Mesenteric fat pad (tissue), 1 donor: ENCODE results near the gene TREH. TPM values are rescaled to one million over a fixed set of nuclear protein-coding genes. Genes with fewer than 3 reads are reported as not detected.

Experiments
- DNase-seq: peaks from one replicate; pipeline ENCODE4 v3.0.0-alpha.2; 2020; ENCODE audit warnings: low spot score
- total RNA-seq: library from RNA; stranded (reverse); fragmentation: NEBNext Ultra II Directional; extraction: Animal tissue kit (Norgen Biotek cat#: 25700); gene quantifications from one replicate; pipeline ENCODE4 v1.2.1, GENCODE V29; 2021
- donor health status: DM: yes; HTN: yes; CAD: no.

The TREH gene
- total RNA-seq, 1 donor from 2014 or later, result not detected

DNA sequence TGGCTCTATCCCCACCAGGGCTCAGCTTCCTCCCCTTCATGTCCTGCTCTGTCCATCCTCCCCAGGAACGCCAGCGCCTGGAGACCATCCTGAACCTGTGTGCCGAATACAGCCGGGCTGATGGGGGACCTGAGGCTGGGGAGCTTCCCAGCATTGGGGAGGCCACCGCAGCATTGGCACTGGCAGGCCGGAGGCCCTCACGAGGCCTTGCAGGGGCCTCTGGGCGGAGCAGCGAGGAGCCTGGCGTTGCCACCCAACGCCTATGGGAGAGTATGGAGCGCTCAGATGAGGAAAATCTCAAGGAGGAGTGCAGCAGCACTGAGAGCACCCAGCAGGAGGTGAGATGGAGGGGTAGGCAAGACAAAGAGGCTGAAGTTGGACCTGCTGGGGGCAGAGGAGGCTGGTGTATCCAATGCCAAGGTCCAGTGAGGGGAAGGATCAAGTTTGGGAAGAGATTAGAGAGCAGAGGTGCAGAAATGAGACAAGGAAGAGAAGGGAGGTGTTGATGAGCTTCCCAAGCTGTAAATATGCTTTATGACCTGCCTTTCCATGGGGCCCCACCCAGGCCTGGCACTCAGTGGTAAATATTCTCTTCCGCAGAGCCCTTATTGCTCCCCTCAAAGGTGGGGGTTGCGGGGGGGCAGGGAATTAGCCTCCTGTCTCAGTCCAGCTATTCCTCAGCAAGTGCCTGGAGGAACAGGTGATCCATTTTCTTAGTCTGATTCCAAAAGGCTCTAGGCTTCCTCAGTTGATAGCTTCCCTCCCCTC is 48.1 kb downstream of the TREH start:
- DNase-seq, result no peak

DNA sequence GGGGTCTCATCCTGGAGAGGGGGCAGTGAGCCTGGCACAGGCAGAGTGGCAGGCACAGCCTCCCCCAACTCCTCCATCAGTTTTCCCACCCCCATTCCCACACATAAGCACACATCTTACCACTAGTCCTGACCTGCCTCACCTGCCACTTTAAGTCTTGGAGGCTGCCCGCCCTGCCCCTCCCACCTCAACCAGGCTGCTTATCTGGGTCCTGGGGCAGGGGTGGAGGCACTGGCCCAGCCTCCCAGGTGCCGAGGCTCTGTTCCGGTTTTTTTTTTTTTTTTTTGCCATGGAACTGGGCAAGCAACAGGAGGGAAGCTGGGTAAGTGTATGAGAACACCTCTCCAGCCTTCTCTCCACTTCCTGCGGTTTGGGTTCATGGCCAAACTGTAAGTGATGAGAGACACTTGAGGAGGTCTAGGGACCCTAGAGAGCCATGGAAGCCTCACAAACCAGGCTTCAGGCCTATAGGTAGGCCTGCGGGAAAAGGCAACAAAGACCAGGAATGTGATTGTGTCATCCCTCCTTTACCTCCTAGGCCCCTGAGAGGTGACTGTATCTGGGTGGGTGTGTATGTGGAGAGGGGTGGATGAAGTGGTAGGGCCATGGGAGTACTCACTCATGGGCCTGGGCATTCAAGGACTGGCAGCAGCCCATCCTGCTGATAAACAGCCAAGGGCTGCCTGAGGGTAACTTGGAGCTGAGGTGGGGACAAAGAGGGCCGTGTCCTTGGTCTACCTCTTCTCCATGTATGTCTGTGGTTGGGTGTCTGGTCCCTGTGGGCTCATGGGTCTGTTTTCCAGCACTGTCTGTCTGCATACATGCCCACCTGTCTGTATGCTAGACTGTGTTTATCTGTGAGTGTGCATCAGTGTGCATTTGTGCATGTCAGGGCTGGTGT is 49.4 kb downstream of the TREH start:
- DNase-seq, result no peak

DNA sequence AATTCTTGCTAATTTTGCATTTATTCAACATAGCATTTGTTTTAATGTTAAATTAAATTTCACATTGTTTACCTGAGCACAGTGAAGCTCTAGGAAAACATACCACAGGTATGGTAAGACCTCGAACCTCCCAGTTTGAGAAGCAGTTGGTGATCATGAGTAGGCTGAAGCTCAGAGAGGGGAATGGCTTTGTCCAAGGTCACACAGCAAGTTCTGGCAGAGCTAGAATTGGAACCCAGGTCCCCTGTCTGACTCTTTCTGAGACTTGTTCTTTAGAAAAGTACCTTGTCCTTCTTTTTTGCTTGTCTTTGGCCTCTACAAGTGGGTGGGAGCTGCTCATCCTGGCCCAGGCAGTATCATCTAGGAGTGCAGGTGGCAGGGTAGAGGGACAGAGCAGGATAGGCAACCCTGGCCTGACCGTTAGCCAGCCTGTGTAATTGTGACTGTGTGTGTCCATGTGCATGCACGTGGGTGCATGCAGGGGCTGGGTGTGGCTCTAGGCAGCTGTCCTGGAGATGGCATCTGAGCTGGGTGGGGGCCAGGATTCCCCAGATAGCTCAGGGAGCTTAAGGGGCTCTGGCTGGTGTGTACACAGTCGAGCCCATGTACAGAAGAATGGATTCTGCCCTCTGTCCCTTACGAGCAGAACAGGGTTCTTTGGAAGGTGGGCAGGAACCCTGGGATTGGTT is 50.4 kb downstream of the TREH start:
- no peak for DNase-seq

DNA sequence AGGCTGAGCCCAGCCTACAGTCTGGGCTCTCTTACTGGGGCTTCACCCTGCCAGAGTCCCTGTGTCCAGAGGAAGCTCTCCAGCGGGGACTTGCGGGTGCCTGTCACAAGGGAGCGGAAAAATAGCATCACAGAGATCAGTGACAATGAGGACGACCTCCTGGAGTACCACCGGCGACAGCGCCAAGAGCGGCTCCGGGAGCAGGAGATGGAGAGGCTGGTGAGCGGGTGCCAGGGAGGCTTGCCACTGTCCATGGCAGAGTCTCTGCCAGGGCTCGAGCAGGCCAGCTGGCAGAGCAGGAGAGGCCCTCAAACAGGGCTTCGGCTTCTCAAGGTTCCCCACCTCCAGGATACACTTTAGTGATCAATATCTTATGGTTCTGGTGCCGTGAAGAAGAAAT is 51.0 kb downstream of the TREH start:
- no peak for DNase-seq

DNA sequence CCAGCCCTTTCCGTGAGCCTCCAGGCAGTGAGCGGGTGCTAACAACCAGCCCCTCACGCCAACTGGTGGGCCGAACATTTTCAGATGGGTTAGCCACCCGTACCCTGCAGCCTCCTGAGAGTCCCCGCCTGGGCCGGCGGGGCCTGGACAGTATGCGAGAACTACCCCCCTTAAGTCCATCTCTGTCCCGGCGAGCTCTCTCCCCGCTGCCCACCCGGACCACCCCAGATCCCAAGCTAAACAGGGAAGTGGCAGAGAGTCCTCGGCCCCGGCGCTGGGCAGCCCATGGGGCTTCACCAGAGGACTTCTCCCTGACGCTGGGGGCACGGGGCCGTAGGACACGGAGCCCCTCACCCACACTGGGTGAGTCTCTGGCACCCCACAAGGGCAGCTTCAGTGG is 51.4 kb downstream of the TREH start:
- no peak for DNase-seq

DNA sequence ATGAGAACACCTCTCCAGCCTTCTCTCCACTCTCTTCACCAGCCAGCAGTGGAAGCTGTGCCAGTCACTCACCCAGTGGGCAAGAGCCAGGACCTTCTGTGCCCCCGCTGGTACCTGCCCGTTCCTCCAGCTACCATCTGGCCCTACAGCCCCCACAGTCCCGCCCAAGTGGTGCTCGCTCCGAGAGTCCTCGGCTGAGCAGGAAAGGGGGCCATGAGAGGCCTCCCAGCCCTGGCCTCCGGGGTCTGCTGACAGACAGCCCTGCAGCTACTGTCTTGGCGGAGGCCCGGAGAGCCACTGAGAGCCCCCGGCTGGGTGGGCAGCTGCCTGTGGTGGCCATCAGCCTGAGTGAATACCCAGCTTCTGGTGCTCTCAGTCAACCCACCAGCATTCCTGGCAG is 51.9 kb downstream of the TREH start:
- DNase-seq, result no peak

DNA sequence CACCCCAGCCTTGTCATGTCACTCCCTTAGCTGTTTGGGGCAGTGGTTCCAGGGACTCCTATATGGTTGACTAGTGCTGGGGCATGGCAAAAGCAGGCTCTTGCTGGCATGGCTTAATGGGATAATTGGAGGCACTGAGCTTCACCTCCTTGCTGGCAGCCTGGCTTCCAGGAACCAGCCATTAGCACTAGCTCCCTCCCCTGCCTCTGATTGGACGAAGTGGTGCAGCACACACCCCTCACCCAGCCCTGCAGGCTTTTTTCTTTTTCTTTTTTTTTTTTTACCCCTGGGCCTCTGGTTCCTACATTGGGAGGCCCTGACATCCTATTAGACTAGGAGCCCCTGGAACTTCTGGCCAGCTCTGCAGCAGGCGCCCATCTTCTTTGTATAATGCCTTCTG is 53.5 kb downstream of the TREH start:
- DNase-seq, result no peak

DNA sequence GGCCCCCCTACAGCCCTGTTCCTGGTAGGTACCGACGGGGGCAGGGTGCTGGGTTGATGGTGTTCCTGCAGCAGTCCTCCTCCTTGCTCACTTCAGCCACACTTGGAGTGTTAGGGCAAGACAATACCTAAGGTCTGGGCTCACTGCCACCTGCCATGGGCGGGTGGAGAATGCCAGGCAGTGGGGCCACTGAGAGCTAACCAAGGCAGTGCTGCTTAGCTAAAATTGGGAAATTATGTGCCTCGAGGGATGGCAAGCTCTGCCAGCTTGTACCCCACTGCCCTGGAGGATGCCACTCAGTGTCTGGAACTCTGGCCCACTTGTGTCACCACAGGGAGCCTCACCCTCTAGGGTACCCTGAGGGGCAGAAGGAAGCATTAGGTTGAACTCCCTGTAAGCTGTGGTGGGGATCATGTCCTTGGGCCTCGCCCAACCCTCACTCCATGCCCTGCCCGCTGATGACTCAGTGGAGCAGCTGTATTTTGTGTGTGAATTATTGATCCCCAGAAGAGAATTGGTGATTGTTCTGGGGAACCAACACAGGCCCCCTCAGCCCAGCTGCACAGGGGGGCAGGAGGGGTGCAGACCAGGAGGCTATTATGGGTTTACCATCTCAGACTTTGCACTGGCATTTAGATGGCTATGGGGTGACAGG is 54.3 kb downstream of the TREH start:
- no peak for DNase-seq

DNA sequence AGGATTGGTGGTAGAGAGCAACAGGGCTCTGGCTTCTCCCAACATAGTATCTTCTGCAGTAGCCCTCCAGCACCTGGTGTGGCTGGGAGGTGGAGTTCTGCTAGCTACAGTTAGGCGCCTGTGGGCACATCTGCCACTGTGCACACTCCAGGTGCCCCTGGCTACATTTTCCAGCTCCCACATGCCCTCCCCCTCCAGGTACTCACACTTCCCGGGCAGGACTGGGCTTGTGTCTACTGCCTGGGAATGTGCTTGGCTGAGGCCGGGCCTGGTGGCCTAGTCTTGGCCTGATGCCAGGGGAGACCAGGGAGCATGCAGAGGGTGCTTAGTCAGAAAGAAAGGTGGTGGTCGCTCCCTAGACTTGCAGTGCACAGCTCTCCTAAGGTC is 56.2 kb downstream of the TREH start:
- DNase-seq, result no peak

DNA sequence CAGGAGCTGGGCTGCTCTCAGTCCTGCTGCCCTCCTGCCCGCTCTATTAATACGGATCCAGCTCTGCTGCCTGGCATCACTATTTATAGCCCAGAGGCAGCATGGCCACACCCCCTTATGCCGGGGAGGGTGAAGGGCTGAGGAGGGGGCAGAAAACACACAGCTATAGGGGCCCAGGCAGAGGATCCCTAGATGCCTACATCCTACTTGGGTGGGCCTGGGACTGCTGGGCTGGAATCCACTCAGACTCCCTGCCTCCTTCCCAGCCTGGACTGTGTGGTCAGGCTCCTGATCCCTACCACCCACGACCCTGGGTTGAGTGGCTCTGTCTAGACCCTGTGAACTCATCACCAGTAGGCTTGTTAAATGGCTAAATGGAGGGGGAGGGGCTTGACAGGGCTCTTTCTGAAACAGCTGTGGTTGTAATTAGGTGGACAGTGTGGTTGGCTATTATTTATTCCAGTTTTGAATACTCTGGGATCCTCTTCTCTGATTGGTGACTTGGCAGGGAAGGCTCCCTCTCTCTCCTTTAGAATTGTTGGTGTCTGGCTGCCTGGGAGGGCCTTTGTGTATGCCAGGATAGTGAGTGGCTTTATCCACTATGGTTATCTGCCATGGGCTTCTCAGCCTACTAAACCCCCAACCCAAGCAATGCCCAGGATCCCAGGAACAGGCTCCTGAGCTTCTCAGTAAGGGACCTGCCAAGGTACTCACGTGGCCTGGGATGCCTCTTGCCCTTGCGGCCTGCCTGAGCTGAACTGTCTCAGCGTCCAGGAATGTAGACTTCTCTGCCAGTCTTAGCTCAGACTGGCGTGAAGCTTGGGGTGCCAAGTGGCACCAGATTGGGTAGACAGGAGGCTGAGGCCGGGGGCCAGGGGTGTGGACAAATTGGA is 56.8 kb downstream of the TREH start:
- no peak for DNase-seq

DNA sequence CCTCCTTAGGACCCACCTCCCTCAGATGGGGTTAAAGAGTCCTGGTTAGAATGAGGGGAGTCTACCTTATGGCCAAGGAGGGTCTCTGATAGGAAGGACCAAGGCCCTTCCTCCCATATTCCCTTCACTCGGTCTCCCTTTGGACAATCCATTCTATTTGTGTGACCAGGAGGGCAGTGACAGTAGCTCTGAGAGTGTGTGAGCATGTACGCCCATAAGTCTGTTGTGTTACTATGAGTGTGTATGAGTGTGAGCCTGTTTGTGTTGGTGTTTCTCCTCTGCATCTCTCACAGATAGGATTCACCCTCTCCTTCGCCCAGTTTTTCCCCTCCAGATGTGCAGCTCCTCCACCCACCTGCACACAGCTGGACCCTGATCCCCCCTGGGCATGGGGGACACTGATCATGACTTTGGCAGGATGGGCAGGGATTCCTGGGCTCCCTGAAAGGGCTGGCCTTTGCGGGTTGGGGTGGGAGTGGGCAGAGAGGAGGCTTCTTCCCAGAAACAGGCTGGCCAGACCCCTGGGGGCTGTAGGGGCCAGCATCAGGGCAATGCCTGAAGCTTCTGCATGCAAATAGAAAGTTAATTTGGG is 57.6 kb downstream of the TREH start:
- no peak for DNase-seq

DNA sequence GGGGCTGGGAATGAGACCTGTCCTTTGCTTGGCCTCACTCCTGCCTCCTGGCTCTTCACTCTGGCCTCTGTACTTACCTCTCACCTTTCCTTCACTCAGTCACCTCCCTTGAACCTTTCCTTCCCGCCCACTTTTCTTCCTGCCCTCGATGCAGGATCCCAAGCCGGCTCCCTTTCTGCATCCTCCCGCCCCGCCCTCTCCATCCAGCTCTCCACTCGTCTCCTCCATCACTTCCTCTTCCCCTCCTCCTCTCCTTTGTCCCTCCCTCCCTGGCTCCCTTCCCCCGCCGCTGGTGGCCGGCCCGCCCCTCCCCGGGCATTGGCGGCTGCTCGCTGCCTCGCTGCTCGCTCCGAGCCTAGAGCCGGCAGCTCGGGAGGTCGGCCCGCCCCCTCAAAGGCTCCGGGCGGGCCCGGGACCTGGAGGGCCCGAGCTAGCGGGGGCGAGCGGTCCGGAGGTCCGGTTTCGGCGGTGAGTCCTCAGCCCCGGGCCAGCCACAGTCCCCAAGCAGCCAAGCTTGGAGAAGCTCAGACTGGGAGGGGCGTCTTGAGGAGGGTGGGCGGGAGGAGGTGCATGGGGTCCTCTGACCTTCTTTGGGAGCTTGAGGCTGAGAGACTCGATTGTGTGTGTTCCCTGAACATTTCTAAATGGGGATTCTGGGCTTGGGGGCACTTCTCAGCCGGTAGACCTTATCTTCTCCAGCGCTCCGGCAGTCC is 58.2 kb downstream of the TREH start:
- DNase-seq, result no peak

DNA sequence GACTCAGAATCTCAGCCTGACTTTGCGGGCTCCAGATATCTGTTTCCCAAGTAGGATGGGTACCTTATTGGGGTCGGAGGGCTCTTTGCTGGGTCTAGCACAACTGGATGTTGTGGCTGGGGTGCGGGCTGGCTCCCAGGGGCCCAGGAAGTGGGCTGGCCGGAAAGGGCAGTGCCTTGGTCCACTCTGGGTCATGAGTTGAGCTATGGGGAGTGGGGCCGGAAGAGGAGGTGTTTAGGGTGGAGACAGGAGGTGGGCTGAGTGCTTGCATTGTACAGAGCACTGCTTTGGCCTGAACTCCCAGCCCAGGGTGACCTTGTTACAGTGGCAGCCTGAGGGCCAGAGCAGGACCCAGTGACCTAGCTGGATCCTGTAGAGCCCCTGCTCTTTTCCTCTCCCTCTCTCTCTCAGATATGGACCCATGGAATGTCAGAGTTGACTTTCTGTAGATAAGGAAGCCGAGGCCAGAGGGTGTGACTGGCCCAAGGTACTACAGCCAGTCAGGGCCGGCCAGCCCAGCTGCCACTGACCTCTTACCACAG is 58.9 kb downstream of the TREH start:
- no peak for DNase-seq

DNA sequence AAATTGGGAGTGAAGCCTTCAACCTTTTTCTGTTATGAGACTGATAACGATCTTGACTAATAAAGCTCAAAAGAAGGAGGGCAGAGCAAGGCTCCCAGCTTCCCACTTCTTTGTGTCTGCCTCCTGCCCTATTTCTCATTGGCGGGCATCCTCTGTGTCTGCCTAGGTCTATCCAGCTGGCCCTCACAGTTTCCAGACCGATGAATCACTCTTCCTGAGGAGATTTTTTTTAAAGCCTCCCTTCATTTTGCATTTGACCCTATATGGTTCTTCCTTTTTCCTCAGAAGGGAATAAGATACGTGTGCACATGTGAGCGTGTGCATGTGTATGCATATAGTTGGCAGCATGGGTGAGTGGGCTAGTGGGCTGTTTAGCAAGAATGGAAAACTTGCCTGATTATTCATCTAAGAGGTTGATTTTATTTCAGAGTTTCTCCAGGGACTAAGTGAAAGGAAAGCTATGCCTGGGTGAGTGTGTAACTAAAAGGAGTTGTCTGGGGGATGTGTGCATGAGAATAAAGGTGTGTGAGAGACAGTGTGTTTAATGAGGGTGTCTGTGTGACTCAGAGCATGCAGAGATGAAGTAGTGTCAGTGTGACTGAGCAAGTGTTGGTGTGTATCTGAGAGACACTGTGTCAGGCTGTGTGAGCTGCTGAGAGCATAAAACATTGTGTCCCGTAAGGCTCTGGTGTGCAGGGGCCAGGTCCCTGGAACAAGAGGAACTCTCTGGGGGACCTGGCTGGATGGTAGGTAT is 59.8 kb downstream of the TREH start:
- DNase-seq, result no peak

DNA sequence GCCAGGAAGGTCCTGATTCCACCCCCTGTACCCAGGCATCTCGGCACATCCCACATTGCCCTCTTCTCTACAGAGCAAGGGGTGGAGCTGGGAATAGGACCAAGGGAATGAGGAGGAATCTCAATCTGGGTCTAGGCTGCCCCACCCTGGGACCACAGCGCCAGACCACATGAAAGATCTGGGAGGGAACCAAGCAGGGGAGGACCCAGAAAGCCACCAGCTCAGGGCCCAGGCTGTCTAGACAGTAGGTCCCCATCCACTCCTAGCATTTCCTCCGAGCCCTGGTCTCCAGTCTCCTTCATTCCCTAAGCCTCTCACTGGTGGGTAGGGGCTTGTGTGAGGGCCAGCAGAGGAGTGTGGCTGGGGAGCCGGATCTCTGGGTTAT is 60.5 kb downstream of the TREH start:
- DNase-seq, result no peak

DNA sequence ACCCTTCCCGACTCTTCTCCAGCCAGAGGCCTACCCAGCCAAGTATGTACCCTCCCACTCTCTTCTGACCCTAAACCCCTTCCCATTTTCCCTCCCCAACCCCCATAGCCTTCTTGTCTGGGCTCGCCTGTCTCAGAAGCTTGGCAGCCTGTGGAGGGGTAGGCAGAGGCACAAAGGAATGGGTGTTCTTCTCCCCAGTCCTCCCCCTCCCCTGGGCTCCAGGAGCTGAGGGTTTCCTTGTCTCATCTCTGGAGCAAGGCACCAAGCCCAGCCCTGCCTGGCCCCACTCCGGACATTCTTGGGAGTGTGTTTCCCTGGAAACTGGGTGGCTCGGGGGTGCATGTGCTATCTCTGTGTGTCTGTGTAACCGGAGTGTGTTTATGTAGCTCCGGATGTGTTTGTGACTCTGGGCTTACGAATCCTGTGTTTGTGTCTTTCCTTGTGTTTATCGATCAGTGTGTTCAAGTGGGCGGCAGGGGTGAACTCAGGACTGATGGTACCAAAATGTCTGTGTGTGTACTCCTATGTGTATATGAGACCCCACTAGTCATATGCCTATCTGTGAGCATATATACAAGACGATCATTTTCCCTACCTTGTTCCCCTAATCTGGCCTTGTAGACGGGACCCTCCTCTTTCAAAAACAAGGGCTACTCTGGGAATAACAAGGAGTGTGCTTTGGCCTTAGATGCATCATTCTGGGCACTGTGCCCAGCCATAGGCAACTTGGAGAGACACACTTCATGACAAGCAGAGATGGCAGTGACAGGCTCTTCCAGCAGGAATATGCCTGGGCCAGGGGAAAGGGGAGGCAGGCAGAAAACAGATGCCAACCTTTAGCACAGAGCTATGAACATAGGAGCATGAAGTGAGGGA is 61.1 kb downstream of the TREH start:
- no peak for DNase-seq

DNA sequence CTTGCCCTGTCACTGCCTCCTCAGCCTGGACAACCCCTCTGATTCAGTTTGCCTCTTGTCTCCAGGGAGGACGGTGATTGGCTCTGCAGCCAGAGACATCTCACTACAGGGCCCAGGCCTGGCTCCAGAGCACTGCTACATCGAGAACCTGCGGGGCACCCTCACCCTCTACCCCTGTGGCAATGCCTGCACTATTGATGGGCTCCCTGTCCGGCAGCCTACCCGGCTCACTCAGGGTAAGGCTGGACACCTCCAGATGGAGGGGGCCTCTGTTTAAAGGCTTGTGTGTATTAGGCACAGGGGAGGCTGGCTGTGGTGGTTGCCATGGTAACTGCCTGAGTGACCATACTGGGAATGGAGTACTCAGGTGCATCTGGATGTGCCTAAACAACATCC is 63.5 kb downstream of the TREH start:
- DNase-seq, result peak; percentile 72
